GM19463 (cell line): ENCODE results near the gene ADGRV1.
"Not testable (repeated sequence)": the region's sequence is repeated elsewhere in the genome, so short reads cannot be mapped to it uniquely, and the experiment has no call there.

Experiments
- ATAC-seq: cut with Tn5 transposase; IDR thresholded peaks from one replicate; pipeline ENCODE4 v1.9.1; 2021; ENCODE audit warnings: mild to moderate bottlenecking, moderate library complexity; ENCODE audit not compliant: unreplicated experiment

The ADGRV1 gene

DNA sequence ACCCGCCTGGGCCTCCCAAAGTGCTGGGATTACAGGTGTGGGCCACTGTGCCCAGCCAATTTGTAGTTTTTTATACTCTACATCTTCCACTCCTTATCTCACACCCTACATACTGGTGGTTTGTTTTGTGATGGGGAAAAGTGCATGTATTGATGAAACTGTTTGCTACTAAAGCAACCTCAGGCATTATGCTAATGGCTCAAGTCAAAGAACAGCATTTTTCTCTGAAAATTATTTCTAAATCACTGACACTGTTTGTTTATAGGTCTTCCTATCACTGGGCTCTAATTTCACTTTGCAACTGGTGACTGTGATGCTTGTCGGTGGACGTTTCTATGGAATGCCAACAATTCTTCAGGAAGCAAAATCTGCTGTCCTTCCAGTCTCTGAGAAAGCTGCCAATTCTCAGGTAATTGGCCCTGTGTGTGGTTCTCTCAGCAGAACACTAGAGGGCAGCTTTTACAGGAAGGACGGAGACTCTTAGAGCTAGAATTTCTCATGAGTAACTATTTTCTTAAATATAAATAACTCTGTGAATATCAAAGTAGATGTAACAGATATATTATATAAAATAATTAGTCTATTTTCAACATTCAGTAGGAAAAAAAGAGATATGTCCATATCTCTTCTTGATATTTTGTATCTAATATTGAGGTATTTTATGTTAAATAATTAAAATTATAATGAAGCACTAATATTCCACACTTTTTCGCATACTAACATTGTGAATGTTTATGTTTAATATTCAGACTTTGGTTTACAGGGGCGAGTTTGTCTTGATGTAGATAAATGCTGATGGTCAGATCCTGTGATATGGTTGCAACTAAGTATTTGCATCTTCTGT lies 244.1 kb downstream of the ADGRV1 start:
- ATAC-seq: peak; percentile 84

DNA sequence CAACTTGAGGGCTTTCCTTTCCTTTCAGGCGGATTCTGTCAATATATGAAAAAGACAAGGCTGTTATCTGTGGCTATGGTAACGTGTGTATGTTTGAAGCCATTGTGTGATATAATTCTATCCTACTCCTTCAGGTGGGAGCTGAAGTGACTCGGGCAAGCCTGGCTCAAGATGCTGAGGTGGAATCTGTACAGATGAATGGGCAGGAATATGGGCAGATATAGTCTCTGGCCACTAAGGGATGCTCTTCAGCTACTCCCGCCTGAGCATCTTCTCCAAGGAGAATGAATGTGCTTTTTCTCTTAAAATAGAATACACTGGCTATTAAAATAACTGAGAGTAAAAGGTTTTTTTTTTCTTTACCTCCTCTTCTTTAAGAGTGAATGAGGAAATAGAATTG lies 244.8 kb downstream of the ADGRV1 start:
- no peak for ATAC-seq

DNA sequence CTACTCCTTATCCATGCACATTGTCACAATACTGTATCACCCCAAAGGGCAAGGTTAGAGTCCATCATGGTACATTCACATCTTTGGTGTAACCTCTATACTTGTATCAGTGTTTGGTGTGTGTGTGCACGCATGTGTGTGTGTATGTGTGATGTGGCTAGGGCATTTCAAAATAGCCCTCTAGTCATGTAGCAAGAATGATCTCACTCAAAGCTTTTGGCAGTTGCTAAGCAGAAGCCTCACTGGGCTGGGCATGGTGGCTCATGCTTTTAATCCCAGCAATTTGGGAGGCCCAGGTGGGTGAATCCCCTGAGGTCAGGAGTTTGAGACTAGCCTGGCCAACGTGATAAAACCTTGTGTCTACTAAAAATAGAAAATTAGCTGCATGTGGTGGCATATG lies 245.3 kb downstream of the ADGRV1 start:
- no peak for ATAC-seq

DNA sequence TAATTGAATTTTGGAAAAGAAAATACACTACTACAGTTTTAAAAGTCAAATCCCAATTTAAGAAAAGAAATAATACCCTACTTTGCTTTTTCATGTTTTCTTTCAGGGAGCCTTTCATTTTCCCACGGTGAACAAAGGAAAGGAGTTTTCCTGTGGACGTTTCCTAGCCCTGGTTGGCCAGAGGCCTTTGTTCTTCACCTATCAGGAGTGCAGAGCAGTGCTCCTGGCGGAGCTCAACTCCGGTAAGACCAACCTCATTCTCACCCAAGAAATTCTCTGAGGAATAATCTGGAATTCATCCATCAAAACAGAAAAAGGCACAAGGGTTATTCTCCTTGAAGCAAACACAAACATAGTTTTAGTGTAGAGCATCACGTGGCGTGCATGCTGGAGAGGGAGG lies 248.9 kb downstream of the ADGRV1 start:
- no peak for ATAC-seq

DNA sequence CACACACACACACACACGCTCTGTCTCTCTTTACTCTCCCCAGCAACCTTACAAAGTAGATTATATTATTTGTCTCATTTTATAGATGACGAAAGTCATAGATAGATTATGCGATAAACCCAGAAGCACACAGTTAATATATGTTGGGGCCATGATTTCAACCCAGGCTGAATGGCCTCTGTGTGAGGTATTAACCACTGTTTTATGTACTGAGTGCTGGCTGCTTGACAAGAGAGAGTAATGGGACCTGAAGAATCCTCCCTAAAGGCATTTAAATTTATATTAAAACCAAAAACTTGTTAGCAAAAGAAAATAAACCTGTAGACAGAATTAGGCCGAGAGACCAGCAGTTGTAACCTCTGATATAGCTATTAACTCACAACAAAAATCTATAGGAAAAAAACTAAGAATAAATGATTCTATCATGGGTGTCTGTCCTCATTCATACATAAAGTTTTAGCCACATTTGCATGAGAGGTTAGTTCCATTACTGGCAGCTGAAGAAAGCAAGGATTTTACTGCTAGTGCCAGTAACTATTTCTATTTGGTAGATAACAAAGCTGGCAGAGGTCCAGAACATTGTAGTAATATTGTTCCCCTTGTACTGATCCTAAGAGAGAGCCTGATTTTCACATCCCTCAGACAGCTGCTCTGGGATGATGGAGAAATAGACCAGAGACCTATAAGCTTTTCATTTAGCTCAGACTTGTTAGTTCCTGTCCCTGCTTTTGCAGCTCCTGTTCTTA lies 250.9 kb downstream of the ADGRV1 start:
- ATAC-seq: no peak

DNA sequence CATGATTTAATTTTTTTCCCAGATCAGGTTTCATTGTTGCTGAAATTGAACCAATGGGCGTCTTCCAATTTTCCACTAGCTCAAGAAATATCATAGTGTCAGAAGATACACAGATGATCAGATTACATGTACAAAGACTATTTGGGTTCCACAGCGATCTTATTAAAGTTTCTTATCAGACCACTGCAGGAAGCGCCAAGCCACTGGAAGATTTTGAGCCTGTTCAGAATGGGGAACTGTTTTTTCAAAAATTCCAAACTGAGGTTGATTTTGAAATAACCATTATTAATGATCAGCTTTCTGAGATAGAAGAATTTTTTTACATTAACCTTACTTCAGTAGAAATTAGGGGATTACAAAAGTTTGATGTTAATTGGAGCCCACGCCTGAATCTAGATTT lies 251.6 kb downstream of the ADGRV1 start:
- no peak for ATAC-seq

DNA sequence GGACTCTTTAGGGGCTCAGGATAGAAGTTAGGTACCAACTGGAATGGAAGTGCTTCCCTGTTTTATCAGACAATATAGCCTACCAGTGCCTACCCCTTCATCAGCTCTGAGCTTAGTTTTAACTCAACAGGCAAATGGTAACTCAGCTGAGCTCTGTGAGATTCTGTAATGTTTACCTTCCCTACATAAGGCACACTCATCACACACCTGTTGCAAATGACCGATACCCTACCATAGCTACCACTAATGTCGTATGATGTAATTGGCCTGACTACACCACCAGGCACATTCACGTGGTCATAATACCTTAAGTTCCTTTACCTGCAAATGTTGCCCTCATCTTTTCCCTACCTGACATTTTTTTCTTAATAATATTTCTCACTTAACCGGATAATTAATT lies 254.8 kb downstream of the ADGRV1 start:
- ATAC-seq: no peak

DNA sequence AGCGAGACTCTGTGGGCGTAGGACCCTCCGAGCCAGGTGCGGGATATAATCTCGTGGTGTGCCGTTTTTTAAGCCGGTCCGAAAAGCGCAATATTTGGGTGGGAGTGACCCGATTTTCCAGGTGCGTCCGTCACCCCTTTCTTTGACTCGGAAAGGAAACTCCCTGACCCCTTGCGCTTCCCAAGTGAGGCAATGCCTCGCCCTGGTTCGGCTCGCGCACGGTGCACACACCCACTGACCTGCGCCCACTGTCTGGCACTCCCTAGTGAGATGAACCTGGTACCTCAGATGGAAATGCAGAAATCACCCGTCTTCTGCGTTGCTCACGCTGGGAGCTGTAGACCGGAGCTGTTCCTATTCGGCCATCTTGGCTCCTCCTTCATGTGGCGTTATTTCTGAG lies 263.5 kb downstream of the ADGRV1 start:
- ATAC-seq: not testable (repeated sequence)

DNA sequence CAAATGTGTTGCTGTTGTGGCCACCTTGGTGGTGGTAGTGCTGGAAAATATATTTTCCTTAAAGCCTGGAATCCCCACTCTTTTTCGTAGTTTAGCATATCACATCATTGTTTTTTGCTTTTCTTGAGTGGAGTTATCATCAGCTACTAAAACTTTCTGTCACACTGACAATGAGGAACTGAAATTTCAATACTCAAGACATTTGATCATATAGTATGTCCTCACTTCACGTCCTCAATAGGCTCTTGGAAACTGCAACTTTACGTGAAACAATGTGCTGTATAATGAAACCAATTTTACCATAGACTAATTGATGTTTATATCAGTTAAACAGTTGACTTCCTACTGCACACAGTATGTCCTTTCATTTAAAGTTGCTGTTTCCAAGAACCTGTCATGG lies 265.8 kb downstream of the ADGRV1 start:
- no peak for ATAC-seq

DNA sequence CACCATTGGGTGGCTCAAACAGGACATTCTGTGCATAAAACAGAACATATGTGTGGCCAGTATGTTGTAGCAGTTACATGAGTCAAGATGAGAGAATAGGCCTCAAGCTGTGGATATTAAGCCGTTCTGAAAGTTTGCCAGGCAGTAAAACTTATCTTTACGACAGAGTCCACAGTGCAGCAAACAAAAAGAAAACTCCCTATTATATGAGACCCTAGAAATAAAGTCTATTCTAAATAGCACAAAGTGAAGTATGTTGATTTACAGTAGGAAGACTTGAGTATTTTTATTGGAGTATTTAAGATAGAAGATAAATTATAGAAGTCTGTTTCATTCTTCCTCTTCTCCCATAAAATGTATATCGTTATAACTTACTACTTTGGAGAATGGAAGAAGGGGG lies 271.5 kb downstream of the ADGRV1 start:
- ATAC-seq: no peak

DNA sequence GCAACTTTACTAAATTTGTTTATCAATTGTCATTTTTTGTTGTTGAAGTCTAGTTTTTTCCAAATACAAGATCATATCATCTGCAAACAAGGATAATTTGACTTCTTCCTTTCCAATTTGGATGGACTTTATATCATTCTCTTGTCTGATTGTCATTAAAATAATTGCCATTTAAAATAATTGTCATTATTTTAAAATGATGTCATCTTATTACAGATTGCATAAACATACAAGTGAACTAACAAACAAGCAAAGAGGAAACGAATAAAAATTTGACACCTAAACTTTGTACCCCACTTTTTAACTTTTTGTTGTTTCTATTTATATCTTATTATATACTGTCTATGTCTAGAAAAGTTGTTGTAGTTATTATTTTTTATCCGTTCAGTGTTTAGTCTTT lies 275.2 kb downstream of the ADGRV1 start:
- no peak for ATAC-seq

DNA sequence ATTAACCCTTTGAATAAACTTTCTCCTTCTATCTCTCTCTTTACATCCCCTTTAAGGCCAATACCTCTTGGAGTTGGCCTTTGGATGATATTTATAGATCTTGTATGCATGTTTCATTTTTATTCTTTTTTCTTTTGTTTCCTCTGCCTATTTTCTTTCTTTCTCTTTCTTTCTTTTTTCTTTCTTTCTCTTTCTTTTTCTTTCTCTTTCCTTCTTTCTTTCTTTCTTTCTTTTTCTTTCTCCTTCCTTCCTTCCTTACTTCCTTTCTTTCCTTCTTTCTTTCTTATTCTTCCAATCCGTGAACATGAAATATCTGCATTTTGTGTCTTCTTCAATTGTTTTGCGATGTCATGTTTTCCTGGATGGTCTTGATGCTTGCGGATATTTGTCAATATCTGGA lies 276.1 kb downstream of the ADGRV1 start:
- ATAC-seq: no peak

DNA sequence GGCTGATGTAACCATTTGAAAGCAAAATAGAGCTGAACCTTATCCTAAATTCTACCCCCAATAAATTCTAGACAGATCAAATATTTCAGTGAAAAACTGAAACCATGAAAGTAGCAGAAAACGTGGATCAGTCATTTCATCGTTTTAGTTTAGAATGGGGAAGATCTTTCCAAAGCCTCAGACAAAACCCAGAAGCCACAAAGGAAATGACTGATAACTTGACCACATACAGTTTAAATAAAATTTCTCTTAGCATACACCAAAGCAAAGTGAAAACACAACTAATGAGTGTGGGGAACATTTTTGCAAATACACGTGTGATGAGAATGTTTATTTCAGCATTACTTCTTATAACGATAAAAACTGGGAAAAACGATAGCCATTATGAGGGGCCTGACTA lies 284.8 kb downstream of the ADGRV1 start:
- no peak for ATAC-seq

DNA sequence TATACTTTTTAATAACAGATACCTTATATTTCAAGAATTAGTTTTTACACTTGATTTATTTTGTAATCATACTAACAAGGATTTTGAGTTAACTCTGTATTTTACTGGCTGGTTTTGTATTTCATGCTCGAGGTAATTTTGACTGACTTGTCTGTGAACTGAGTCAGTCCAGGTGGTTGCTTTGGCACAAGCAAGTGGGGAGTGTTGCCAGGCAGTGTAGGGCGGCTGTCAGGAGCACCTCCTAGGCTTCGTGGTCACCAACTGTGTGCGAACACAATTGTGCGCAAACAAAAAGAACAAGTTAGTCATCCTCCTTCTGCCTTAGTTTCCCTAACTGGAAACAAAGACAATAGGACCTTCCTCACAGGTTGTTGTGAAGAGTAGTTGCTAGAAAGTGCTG lies 286.3 kb downstream of the ADGRV1 start:
- ATAC-seq: no peak

DNA sequence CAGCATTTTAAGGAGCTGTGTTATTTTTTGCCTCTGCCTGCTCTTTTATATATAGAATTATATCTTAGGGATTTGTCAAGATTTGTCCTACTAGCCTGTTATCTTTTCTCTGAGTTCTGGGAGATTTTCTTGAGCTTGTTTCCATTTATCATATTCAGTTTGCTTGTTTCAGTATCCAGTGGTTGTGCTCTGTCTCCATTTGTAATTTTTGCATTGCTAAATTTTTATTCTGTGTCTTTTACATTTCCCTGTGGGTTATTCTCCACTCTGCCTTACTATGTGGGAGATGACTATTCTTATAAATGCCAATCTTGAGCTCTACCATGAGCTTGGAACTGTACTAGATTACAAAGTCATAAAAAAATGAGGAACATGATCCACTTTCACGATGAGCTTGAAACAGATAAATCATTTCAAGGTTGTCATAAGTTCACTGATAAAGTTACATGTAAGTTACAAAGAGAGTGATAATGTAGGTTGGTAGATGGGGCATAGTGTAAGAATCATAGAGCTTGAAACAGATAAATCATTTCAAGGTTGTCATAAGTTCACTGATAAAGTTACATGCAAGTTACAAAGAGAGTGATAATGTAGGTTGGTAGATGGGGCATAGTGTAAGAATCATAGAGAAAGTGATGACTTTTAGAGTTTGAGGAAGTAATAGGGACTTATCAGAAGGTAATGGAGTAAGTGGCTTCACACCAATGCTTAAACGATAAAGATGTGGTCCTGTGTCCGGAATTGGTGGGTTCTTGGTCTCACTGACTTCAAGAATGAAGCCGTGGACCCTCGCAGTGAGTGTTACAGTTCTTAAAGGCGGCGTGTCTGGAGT lies 287.3 kb downstream of the ADGRV1 start:
- no peak for ATAC-seq

DNA sequence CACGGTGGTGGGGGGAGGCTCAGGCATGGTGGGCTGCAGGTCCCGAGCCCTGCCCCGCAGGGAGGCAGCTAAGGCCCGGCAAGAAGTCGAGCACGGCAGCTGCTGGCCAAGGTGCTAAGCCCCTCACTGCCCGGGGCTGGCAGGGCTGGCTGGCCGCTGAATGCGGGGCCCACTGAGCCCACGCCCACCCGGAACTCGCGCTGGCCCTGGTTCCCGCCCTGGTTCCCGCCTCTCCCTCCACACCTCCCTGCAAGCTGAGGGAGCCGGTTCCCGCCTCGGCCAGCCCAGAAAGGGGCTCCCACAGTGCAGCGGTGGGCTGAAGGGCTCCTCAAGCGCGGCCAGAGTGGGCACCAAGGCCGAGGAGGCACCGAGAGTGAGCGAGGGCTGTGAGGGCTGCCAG lies 289.0 kb downstream of the ADGRV1 start:
- not testable (repeated sequence) for ATAC-seq

DNA sequence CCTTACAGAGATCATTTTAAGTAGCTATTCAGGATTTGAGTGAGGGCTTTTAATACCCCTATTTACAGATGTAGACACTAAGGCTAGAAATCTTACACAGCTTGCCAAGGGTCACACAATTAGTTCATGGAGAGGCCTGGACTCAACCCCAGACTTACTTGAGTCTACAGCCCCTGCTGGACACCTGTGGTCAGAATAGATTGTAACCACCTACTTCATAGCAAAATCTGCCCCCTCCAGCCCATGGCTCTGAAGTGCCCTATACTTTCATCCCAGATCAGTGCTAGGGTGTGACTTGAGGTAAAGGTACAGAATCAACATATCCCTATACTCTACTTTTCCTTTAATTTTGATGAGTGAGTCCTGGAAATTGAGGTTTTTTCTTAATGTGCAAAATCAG lies 291.3 kb downstream of the ADGRV1 start:
- ATAC-seq: no peak

DNA sequence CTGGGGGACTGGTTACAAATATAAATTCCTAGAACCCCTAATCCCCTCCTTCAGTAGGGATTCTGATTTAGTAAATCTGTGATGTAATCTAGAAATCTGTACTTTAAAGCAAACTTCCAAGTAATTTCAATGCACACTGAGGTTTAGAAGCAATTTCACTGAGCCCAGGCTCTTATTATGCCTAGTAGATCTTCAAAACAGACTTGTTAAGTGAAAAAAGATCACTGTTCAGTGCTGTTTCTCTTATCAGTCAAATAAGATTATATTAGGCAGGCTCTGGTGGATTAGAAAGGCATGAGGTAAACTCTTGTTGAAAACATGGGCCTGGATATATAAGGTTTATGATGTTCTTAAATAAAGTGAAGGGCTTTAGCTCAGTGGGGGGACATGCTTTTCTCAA lies 293.9 kb downstream of the ADGRV1 start:
- ATAC-seq: no peak

DNA sequence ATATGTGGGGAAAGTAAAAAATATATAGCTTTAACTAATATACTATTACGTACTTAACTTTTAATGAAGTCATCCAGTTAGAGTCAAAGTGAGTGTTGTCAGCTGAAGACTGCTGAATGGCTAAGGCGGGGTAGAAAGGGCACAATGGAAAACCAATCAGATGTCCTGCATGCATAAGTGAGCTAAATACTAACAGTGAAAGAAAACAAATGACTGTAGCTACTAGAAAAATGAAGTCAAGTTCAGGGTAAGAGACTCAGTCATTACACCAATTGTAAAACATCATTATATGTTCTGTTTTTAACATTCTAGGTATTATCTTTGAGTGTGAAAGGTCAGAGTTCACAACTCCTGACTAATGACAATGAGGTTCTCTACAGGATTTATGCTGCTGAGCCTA lies 295.2 kb downstream of the ADGRV1 start:
- ATAC-seq: no peak

DNA sequence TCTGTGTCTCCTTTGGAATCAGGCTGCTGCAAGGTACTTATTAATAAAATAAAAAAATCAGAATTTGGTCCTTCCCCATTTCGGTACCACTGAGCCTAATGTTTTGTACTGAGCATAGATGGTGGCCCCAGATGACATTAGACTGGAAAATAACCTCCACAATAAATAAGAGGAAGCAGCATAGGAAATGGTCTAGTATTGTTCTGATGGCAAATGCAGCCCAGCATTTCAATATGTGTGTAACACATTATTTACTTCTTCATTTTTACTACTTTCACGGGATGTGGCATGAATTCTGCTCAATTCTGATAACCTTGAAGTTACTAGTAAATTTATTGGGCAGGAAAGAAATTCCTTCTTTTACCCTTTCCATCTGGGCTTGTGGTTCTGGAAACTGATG lies 295.6 kb downstream of the ADGRV1 start:
- no peak for ATAC-seq

DNA sequence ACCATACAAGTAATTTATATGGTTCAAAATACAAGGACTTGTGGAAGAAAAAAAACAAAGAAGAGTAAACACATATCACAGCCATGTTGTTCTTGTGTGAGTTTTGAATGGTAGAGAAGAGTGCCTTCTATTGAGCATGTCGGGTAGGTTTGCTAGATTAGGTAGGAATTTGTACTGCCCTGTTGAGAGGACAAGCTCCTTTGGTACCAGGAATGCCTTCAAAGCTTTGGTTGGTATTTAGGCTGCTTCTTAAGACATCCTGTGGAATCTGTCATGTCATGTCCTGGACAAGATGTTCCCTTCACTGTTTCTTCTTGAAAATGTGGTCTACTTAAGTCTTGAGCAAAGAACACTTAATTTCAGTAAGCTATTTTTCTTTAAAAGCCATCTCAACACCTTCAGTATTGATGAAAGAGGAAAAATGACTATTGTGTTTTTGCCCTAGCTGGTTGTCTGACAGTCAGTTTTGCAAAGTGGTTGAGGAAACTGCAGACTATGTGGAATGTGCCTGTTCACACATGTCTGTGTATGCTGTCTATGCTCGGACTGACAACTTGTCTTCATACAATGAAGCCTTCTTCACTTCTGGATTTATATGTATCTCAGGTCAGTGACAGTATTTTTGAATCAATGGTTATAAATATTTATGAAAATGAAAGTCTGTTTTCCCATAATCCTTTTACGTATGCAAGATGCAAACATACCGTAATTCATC lies 296.9 kb downstream of the ADGRV1 start:
- ATAC-seq: no peak
